BE2C (cell line): ENCODE results near the gene ABLIM2.

Experiments used
- DNase-seq: peaks from one replicate; pipeline ENCODE4 v3.0.0-alpha.2; 2020
- H3K27me3 ChIP-seq: fragments of 250-450 bp; sonication (Bioruptor Pico); 2 replicates; pipeline ENCODE4 v1.5.1; 2020; ENCODE audit warnings: mild to moderate bottlenecking
- H3K36me3 ChIP-seq: fragments of 250-450 bp; sonication (Bioruptor Pico); 2 replicates; pipeline ENCODE4 v1.5.1; 2020; ENCODE audit warnings: mild to moderate bottlenecking
- H3K4me1 ChIP-seq: fragments of 250-450 bp; sonication (Bioruptor Pico); 2 replicates; pipeline ENCODE4 v1.5.1; 2020
- H3K4me3 ChIP-seq: 2 replicates; pipeline ENCODE4 v1.5.1; 2011; ENCODE audit warnings: low read depth, low read length
- H3K9me3 ChIP-seq: fragments of 250-450 bp; sonication (Bioruptor Pico); 2 replicates; pipeline ENCODE4 v1.5.1; 2020
- CTCF ChIP-seq: IDR thresholded peaks from 2 replicates; pipeline ENCODE4 v1.5.1; 2012; ENCODE audit warnings: mild to moderate bottlenecking, low read depth, low read length

The ABLIM2 gene

GRCh38 chr4:8096690-8097061 is 61.9 kb downstream of the ABLIM2 start:
- TF ChIP-seq CTCF = no peak
- Histone ChIP-seq H3K27me3 (no peaks in the 10 kb centered on the region), H3K4me3 (no peak overlapping the region), H3K36me3 (no peaks in the 10 kb centered on the region), H3K9me3 (no peaks in the 10 kb centered on the region; the same call in none of the 2 replicates), H3K4me1 (no peaks in the 10 kb centered on the region)
- no peak for DNase-seq

- TF ChIP-seq CTCF = no peak
- H3K9me3 ChIP-seq = no peaks in the 10 kb centered on the region; the same call in none of the 2 replicates
- no peaks in the 10 kb centered on the region for H3K27me3 ChIP-seq
- H3K4me1 ChIP-seq = no peaks in the 10 kb centered on the region
- DNase-seq = no peak
- no peaks in the 10 kb centered on the region for H3K36me3 ChIP-seq
- H3K4me3 ChIP-seq = no peak overlapping the region
Observed at GRCh38 chr4:8095956-8096689, 62.5 kb downstream of the ABLIM2 start.

GRCh38 chr4:8093587-8094274 is 64.9 kb downstream of the ABLIM2 start:
- TF ChIP-seq CTCF = no peak

GRCh38 chr4:8092282-8092681 is 66.3 kb downstream of the ABLIM2 start:
- no peak for TF ChIP-seq CTCF
- Histone ChIP-seq H3K9me3 (no peaks in the 10 kb centered on the region; the same call in none of the 2 replicates), H3K36me3 (no peaks in the 10 kb centered on the region), H3K4me3 (no peak overlapping the region), H3K4me1 (peaks cover under 1% of the 10 kb centered on the region), H3K27me3 (no peaks in the 10 kb centered on the region)
- DNase-seq = no peak

More at GRCh38 chr4:8093587-8094274, 64.9 kb downstream of the ABLIM2 start:
- H3K27me3 ChIP-seq = no peaks in the 10 kb centered on the region
- H3K4me1 ChIP-seq = no peaks in the 10 kb centered on the region
- H3K4me3 ChIP-seq = no peak overlapping the region
- no peak for DNase-seq
- no peaks in the 10 kb centered on the region for H3K36me3 ChIP-seq
- no peaks in the 10 kb centered on the region; the same call in none of the 2 replicates for H3K9me3 ChIP-seq

GRCh38 chr4:8090744-8091301 is 67.8 kb downstream of the ABLIM2 start:
- Histone ChIP-seq H3K4me1 (peaks cover 9% of the 10 kb centered on the region), H3K9me3 (no peaks in the 10 kb centered on the region; the same call in none of the 2 replicates), H3K4me3 (no peak overlapping the region), H3K27me3 (no peaks in the 10 kb centered on the region), H3K36me3 (no peaks in the 10 kb centered on the region)
- no peak for DNase-seq
- no peak for TF ChIP-seq CTCF
